ENCODE measurements around the gene KCNMA1. TPM values are rescaled to one million over a fixed set of nuclear protein-coding genes. Genes with fewer than 3 reads are reported as not detected.

Gene KCNMA1
- total and polyA plus RNA-seq, 9 of the 15 experiments (the other 6 are each of a cell fraction or from before 2014, with no cell fraction given): 0.01 to 0.95 (median 0.15) TPM; not detected in 4

DNA sequence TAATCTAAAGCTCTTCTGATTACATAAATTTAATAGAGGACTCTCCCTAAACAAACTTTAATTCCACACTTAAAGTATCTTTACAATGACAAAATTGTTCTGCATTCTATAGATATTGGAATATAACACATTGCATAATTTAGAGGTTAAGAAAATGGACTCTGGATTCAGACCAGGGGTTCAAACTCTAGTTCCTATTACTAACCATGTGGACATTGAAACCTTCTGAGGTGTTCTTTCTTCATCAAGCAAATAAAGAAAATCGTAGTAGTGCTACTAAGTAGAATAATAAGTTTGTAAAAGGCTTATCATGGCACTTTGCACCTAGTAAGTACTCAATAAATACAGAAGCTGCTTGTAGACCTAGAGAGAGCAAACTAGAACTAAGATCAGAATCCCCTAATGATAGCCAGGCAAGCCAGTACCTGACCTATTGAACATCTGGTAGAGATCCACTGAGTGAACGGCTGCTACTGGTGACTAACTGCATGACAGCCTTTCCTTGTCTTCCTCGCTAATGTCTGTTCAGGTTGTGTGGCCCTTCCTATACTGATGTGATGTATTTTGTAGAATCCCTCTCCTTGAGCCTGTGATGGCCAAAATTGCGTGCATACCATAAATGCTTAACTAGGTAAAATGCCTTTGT, 430.3 kb downstream of the KCNMA1 start:
- in situ Hi-C loops (cut with MboI): no loop called here
- 0% methylated on average over 4 of the region's 4 CpGs for WGBS (ENCODE audit: insufficient coverage, low coverage, missing lambda C conversion rate)
- no TSS peak for BruUV-seq (replicated peaks)

More for the DNA sequence above, 430.3 kb downstream of the KCNMA1 start:
- CTCF ChIA-PET (ENCODE audit: low intra/inter-chr PET ratio): no interaction called here
- Histone ChIP-seq H3K9ac (ENCODE audit: insufficient read depth in 1 of 2, low read depth in 2 of 2, low read length in 2 of 2) (no peak overlapping the region), H4K20me1 (replicated peaks; ENCODE audit: control insufficient read depth, insufficient read depth, low read length) (no peaks in the 10 kb centered on the region), H3K9me1 (ENCODE audit: control insufficient read depth, insufficient read depth, low read length) (no peaks in the 10 kb centered on the region), H3K9me3 (replicated peaks; ENCODE audit: control insufficient read depth, insufficient read depth, low read depth, low read length) (no peaks in the 10 kb centered on the region), H3K27ac (ENCODE audit: extremely low read depth, low read depth, low read length) (no peak overlapping the region), H2AFZ (ENCODE audit: low read depth, low read length) (no peak overlapping the region), H3K79me2 (ENCODE audit: control insufficient read depth, insufficient read depth, low read length) (no peaks in the 10 kb centered on the region), H3K4me2 (ENCODE audit: insufficient read depth, low read length) (no peak overlapping the region), H3K36me3 (ENCODE audit: control insufficient read depth, insufficient read depth, low read length) (no peaks in the 10 kb centered on the region), H3K4me1 (replicated peaks in 1 of 2; ENCODE audit: control insufficient read depth in 2 of 2, insufficient read depth in 2 of 2, low read length in 2 of 2) (no peaks in the 10 kb centered on the region), H3K4me3 (no peak overlapping the region), H3K27me3 (ENCODE audit: control insufficient read depth in 2 of 2, insufficient read depth in 2 of 2, low read length in 2 of 2) (no peaks in the 10 kb centered on the region)
- TF ChIP-seq ZNF561 (CRISPR knock-in tag; conservative IDR thresholded peaks at IDR 0.05): no peak
- TF ChIP-seq ESRRA (IDR thresholded peaks at IDR 0.05; ENCODE audit: borderline replicate concordance, low read depth): no peak
- TF ChIP-seq ZNF165 (CRISPR knock-in tag; IDR thresholded peaks at IDR 0.05; ENCODE audit: borderline replicate concordance): no peak
- TF ChIP-seq CEBPB (tag; IDR thresholded peaks at IDR 0.05): no peak
- TF ChIP-seq HIVEP1 (CRISPR knock-in tag; IDR thresholded peaks at IDR 0.05): no peak
- TF ChIP-seq, protein P1, sequence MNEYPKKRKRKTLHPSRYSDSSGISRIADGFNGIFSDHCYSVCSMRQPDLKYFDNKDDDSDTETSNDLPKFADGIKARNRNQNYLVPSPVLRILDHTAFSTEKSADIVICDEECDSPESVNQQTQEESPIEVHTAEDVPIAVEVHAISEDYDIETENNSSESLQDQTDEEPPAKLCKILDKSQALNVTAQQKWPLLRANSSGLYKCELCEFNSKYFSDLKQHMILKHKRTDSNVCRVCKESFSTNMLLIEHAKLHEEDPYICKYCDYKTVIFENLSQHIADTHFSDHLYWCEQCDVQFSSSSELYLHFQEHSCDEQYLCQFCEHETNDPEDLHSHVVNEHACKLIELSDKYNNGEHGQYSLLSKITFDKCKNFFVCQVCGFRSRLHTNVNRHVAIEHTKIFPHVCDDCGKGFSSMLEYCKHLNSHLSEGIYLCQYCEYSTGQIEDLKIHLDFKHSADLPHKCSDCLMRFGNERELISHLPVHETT (CRISPR knock-in tag; conservative IDR thresholded peaks at IDR 0.05 in 1 of 2, IDR thresholded peaks at IDR 0.05 in 1 of 2): no peak
- no peak for TF ChIP-seq POLR2B (IDR thresholded peaks at IDR 0.05; ENCODE audit: low read depth, partially characterized antibody)
- no peak for TF ChIP-seq JUND (IDR thresholded peaks at IDR 0.05; ENCODE audit: borderline replicate concordance, low read depth, low read length)
- TF ChIP-seq JUND (tag; IDR thresholded peaks at IDR 0.05; ENCODE audit: borderline replicate concordance, low read depth, low read length): no peak
- no peak for TF ChIP-seq BCL6 (CRISPR knock-in tag; IDR thresholded peaks at IDR 0.05)
- no peak for TF ChIP-seq HDAC6 (IDR thresholded peaks at IDR 0.05; ENCODE audit: low read depth, low read length)
- no peak for TF ChIP-seq NUFIP1 (IDR thresholded peaks at IDR 0.05; ENCODE audit: partially characterized antibody)
- no peak for TF ChIP-seq CTCF (IDR thresholded peaks at IDR 0.05 in 2 of 3, conservative IDR thresholded peaks at IDR 0.05 in 1 of 3; ENCODE audit: insufficient read depth in 2 of 3, low read depth in 1 of 3, low read length in 3 of 3)
- no peak for TF ChIP-seq SPI1 (IDR thresholded peaks at IDR 0.05; ENCODE audit: borderline replicate concordance, low read depth, low read length)
- TF ChIP-seq GATAD2A (IDR thresholded peaks at IDR 0.05): no peak
- no peak for TF ChIP-seq FOXP1 (CRISPR knock-in tag; IDR thresholded peaks at IDR 0.05)
- no peak for TF ChIP-seq STAT5A (IDR thresholded peaks at IDR 0.05; ENCODE audit: borderline replicate concordance, low read length)
- TF ChIP-seq FOXK1 (CRISPR knock-in tag; IDR thresholded peaks at IDR 0.05; ENCODE audit: borderline replicate concordance): no peak
- TF ChIP-seq MAFK (IDR thresholded peaks at IDR 0.05; ENCODE audit: low read length): no peak
- TF ChIP-seq, protein P2, sequence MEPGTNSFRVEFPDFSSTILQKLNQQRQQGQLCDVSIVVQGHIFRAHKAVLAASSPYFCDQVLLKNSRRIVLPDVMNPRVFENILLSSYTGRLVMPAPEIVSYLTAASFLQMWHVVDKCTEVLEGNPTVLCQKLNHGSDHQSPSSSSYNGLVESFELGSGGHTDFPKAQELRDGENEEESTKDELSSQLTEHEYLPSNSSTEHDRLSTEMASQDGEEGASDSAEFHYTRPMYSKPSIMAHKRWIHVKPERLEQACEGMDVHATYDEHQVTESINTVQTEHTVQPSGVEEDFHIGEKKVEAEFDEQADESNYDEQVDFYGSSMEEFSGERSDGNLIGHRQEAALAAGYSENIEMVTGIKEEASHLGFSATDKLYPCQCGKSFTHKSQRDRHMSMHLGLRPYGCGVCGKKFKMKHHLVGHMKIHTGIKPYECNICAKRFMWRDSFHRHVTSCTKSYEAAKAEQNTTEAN (CRISPR knock-in tag; IDR thresholded peaks at IDR 0.05): no peak
- TF ChIP-seq NCOR1 (IDR thresholded peaks at IDR 0.05): no peak
- ATAC-seq (no peak), FAIRE-seq (no peak), DNase-seq (ENCODE audit: extremely low read depth in 1 of 4, low spot score in 3 of 4) (no peak)
- POLR2A ChIA-PET: no interaction called here
- intact Hi-C loops (cut with micrococcal nuclease): no loop called here
